Peyer's patch (tissue), 4 donors: ENCODE data around the gene KRT79. TPM values are rescaled to one million over a fixed set of nuclear protein-coding genes. Genes with fewer than 3 reads are reported as not detected.
A peak's percentile ranks its signal among the peaks of the same experiment; 100 is the strongest.

Experiments used
- DNase-seq, 3 donors: peaks; one replicate each; pipeline ENCODE4 v3.0.0-alpha.2; 2017 to 2019
- H3K27ac ChIP-seq, 4 donors: fragments of 200-600 bp; sonication (generic); one replicate each; pipeline ENCODE4 v1.5.1; 2016 to 2019
- H3K27me3 ChIP-seq, 2 donors: fragments of 200-600 bp; sonication (generic); one replicate each; pipeline ENCODE4 v1.5.1; 2019
- H3K36me3 ChIP-seq, 3 donors: fragments of 200-600 bp; sonication (generic); one replicate each; pipeline ENCODE4 v1.5.1; 2016 to 2019
- H3K4me1 ChIP-seq, 4 donors: fragments of 200-600 bp; sonication (generic); one replicate each; pipeline ENCODE4 v1.5.1; 2016 to 2019
- H3K4me3 ChIP-seq, 4 donors: fragments of 200-600 bp; sonication (generic); 1 replicate in 3 of 4; 2 replicates in 1 of 4; pipeline ENCODE4 v1.5.1; 2016 to 2019; ENCODE audit warnings: mild to moderate bottlenecking in 1 of 4
- H3K9me3 ChIP-seq, 4 donors: fragments of 200-600 bp; sonication (generic); one replicate each; pipeline ENCODE4 v1.5.1; 2016 to 2019; ENCODE audit warnings: mild to moderate bottlenecking in 1 of 4
- POLR2A ChIP-seq, 2 donors: fragments of 450-650 bp; IDR thresholded peaks; one replicate each; pipeline ENCODE4 v1.5.1; 2017; ENCODE audit warnings: antibody characterized with exemption in 2 of 2, mild to moderate bottlenecking in 2 of 2, moderate library complexity in 2 of 2
- total RNA-seq, 4 donors: library from RNA; depleted of rRNA; stranded (reverse); fragments of >200 nt; gene quantifications; one replicate each; pipeline ENCODE4 v1.1.0, GENCODE V29; 2016
- TF ChIP-seq, protein P1 (sequence below), 6 experiments: fragments of 450-650 bp in 4 of 6; fragments of 200-600 bp in 2 of 6; sonication (generic) in 1 of 6; IDR thresholded peaks; one replicate each; pipeline ENCODE4 v1.5.1; 2017 to 2019; ENCODE audit warnings: antibody characterized with exemption in 6 of 6, mild to moderate bottlenecking in 3 of 6, moderate library complexity in 1 of 6

Gene KRT79
- total RNA-seq, 4 donors from 2014 or later: not detected

DNA sequence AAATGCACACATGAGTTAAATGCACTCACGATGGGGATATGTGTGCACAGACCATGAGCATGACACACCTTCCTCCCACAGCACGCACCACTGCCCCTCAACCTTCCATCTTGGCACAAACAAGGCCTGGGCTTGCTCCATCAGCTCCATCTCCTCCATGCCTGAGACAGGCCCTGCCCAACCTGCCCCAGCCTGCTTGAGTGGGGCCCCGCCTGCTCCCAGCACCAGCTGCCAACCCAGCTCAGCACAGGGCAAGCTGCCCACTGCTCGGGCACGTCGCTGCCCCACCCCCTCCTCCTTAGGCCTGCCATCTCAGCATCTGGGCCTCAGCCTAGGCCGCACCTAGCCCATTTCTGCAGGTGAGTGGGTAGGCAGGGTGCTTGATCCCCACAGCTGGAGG is 42.3 kb upstream of the KRT79 start:
- Histone ChIP-seq H3K4me3 (no peak overlapping the region), H3K36me3 (no peaks in the 10 kb centered on the region), H3K27ac (no peak overlapping the region), H3K4me1 (peaks cover 0 to 54% (median 7%) of the 10 kb centered on the region in 4 donors), H3K9me3 (no peaks in the 10 kb centered on the region), H3K27me3 (no peaks in the 10 kb centered on the region)
- DNase-seq: peak in 1 of 3 donors; percentile 83
- TF ChIP-seq, protein P1, sequence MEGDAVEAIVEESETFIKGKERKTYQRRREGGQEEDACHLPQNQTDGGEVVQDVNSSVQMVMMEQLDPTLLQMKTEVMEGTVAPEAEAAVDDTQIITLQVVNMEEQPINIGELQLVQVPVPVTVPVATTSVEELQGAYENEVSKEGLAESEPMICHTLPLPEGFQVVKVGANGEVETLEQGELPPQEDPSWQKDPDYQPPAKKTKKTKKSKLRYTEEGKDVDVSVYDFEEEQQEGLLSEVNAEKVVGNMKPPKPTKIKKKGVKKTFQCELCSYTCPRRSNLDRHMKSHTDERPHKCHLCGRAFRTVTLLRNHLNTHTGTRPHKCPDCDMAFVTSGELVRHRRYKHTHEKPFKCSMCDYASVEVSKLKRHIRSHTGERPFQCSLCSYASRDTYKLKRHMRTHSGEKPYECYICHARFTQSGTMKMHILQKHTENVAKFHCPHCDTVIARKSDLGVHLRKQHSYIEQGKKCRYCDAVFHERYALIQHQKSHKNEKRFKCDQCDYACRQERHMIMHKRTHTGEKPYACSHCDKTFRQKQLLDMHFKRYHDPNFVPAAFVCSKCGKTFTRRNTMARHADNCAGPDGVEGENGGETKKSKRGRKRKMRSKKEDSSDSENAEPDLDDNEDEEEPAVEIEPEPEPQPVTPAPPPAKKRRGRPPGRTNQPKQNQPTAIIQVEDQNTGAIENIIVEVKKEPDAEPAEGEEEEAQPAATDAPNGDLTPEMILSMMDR (IDR thresholded peaks at IDR 0.05): no peak
- no peak for TF ChIP-seq POLR2A (IDR thresholded peaks at IDR 0.05)

DNA sequence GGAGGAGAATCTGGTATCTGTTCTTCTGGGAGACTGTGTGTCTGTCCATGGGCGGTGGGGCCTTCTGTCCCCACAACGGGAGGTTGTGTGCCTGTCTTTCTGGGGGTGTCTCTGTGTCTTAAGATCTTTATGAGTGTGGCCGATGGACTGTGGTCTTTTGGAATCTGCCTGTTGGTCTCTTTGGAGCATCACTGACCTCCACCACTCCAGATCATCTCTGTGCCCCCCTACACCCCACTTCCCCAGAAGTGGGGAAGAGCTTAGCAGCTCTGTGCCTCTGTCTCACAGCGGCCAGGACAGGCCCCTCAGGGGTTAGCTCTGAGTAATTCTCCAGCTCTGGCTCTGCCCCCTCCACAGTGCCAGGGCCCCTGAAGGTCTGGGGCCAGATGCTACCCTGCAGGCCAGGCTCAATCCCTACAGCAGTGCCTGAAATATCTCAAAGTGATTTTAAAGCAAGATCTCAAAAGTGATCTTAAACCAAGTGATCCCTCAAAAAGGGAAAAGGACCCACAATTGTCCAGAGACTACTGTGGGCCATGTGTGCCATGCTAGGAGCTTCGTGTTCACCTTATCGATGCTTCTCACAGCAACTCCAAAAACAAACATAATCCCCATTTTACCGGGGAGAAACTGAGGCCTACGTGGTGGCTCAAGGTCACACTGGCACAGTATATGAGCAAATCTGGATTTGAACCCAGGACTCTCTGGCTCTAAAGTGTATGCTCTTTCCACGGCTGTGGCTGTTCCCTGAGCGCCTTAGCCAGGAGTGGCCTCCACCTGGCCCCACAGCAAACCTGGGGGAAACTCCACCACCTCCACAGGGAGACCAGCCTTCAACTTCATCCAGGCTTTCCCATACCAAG is 40.7 kb upstream of the KRT79 start:
- no peak for DNase-seq
- Histone ChIP-seq H3K9me3 (no peaks in the 10 kb centered on the region), H3K27me3 (no peaks in the 10 kb centered on the region), H3K4me1 (peaks cover 4 to 68% (median 9%) of the 10 kb centered on the region in 4 donors), H3K4me3 (peak overlapping the region; percentile 48 to 52 (median 51)), H3K36me3 (no peaks in the 10 kb centered on the region), H3K27ac (peak overlapping the region in 3 of 4 donors; percentile 63 to 89 (median 74))
- TF ChIP-seq POLR2A (IDR thresholded peaks at IDR 0.05): no peak
- TF ChIP-seq, protein P1 (IDR thresholded peaks at IDR 0.05): no peak

DNA sequence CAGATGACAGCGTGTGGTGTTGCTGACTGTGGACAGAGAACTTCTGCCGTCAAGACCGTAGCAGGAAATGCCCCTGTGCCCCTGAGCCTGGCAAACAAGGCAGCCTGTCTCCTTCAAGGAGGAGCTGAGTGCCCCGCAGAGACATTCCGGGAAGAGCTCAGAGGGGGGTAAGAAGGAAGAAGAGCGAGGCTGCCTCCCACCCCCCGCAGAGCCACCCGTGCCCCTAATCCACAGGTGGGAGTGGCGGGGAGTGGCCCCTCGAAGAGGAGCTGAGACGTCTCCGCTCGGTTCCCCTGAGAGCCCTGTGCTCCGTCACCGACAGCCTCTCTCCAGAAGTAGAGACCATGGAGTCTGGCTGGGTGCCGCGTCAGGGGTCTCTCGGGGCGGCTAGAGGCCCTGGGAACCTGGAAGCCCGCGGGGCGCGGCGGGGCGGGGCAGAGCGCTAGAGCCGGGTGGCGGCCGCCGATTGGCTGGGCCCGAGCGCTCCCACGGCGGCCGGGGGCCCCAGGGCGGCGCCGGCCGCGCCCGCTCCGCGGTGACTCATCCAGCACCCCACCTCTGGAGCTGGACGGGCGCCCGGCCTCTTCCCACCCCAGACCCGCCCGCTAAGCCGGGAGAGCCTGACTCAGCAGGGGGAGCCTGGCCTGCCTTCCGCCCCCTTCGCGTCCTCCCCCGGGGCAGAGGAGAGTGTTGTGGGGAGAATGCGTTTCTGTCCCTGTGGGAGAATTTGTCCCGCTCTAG is 39.9 kb upstream of the KRT79 start:
- no peaks in the 10 kb centered on the region for H3K36me3 ChIP-seq
- H3K27me3 ChIP-seq: no peaks in the 10 kb centered on the region
- DNase-seq: peak; percentile 34 to 95 (median 88)
- peak overlapping the region; percentile 48 to 52 (median 51) for H3K4me3 ChIP-seq
- no peaks in the 10 kb centered on the region for H3K9me3 ChIP-seq
- TF ChIP-seq, protein P1 (IDR thresholded peaks at IDR 0.05): no peak
- no peak for TF ChIP-seq POLR2A (IDR thresholded peaks at IDR 0.05)
- peak overlapping the region; percentile 60 to 89 (median 79) for H3K27ac ChIP-seq
- H3K4me1 ChIP-seq: peaks cover 4 to 60% (median 7%) of the 10 kb centered on the region in 4 donors

DNA sequence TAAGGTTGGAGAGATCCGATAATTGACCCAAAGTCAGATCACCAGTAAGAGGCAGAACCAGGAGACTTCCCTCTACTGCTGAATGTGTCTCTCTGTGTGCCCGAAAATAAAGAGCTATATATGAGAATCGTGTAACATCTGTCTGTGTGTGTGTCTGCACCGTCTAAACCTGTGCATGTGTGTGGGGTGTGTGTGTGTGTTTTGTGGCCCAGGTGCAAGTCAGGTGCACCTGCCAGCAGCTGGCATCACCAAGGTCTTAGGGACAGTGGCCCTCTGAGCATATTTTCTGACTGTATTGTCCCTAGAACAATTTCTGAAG is 39.4 kb upstream of the KRT79 start:
- peaks cover 4 to 55% (median 7%) of the 10 kb centered on the region in 4 donors for H3K4me1 ChIP-seq

DNA sequence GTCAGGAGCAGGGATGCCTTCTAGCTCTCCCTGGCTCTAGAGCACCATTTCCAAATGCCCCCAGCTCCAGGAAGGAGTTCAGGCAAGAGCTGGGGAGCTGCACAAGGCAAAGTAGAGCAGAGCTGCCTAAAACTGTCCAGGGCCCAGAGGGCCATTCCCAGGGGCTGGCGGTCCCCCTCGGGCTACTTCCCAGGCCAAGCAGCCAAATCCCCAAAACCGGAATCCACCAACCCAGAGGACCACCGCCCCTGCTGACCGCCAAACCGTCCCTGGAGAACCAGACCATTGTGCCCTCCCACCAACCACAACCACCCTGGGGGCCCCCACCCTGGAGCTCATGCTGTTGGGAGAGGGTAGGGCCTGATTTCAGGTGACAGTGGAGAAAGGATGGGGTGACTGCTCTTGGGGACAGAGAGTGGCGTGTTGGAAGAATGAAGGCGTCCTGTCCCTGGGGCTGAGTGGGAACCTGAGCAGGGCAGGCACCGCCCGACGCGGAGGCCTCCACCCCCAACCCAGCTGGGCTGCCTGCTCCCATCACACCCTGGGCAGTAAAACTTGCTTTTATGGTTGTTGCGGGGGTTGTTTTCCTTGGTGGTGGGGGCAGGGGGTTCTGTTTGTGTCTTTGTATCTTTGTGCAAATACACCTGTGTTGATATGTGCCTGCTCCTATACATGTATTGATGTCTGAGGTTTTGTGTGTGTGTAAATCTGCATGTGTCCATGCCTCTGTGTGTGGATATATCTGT is 38.7 kb upstream of the KRT79 start:
- no peak for TF ChIP-seq POLR2A (IDR thresholded peaks at IDR 0.05)
- TF ChIP-seq, protein P1 (IDR thresholded peaks at IDR 0.05): no peak
- no peaks in the 10 kb centered on the region for H3K36me3 ChIP-seq
- H3K4me3 ChIP-seq: no peak overlapping the region
- peak in 1 of 3 donors; percentile 74 for DNase-seq
- H3K27ac ChIP-seq: peak overlapping the region in 3 of 4 donors; percentile 74 to 89 (median 84)
- H3K27me3 ChIP-seq: no peaks in the 10 kb centered on the region
- no peaks in the 10 kb centered on the region for H3K9me3 ChIP-seq
- H3K4me1 ChIP-seq: peaks cover 4 to 55% (median 7%) of the 10 kb centered on the region in 4 donors

More for the DNA sequence above, 39.4 kb upstream of the KRT79 start:
- no peak for TF ChIP-seq POLR2A (IDR thresholded peaks at IDR 0.05)
- TF ChIP-seq, protein P1 (IDR thresholded peaks at IDR 0.05): no peak
- Histone ChIP-seq H3K4me3 (peak overlapping the region in 1 of 4 donors; percentile 50), H3K27ac (peak overlapping the region; percentile 60 to 89 (median 79)), H3K9me3 (no peaks in the 10 kb centered on the region), H3K36me3 (no peaks in the 10 kb centered on the region), H3K27me3 (no peaks in the 10 kb centered on the region)
- no peak for DNase-seq
